Ishikawa (cell line): ENCODE results near the gene TYW5.

Experiments used
- CEBPB ChIP-seq: IDR thresholded peaks from 2 replicates; pipeline ENCODE4 v1.6.1; 2012
- CREB1 ChIP-seq: IDR thresholded peaks from 2 replicates; pipeline ENCODE4 v1.6.1; 2012; ENCODE audit warnings: low read depth
- EP300 ChIP-seq: IDR thresholded peaks from 2 replicates; pipeline ENCODE4 v1.6.1; 2012; ENCODE audit warnings: borderline replicate concordance
- FOXM1 ChIP-seq: IDR thresholded peaks from 2 replicates; pipeline ENCODE4 v1.6.1; 2012; ENCODE audit warnings: low read depth, borderline replicate concordance
- MAX ChIP-seq: IDR thresholded peaks from 2 replicates; pipeline ENCODE4 v1.6.1; 2012
- NFIC ChIP-seq: IDR thresholded peaks from 2 replicates; pipeline ENCODE4 v1.6.1; 2012
- RAD21 ChIP-seq: IDR thresholded peaks from 2 replicates; pipeline ENCODE4 v1.6.1; 2012; ENCODE audit warnings: low read depth
- TAF1 ChIP-seq: IDR thresholded peaks from 2 replicates; pipeline ENCODE4 v1.6.1; 2012; ENCODE audit warnings: low read depth, mild to moderate bottlenecking
- TCF12 ChIP-seq: IDR thresholded peaks from 2 replicates; pipeline ENCODE4 v1.6.1; 2012; ENCODE audit warnings: low read depth
- TEAD4 ChIP-seq: IDR thresholded peaks from 2 replicates; pipeline ENCODE4 v1.6.1; 2012
- USF1 ChIP-seq: IDR thresholded peaks from 2 replicates; pipeline ENCODE4 v1.6.1; 2012

GRCh38 chr2:199943373-199943772 lies 11.9 kb downstream of the TYW5 start:
- TF ChIP-seq FOXM1 (no peak), MAX (no peak), CREB1 (no peak), CEBPB (no peak), USF1 (no peak), EP300 (no peak), NFIC (no peak), RAD21 (no peak), TCF12 (no peak), TAF1 (no peak), TEAD4 (no peak)
